ENCODE data around the gene RASSF3. TPM values are rescaled to one million over a fixed set of nuclear protein-coding genes. Genes with fewer than 3 reads are reported as not detected.

Gene RASSF3
- total RNA-seq, 1 donor from 2014 or later = 18.1 TPM

GRCh38 chr12:64722835-64723234, 112.5 kb downstream of the RASSF3 start:
- no peak for TF ChIP-seq CTCF (conservative IDR thresholded peaks at IDR 0.05)
- no peaks in the 10 kb centered on the region for H3K27me3 Mint-ChIP-seq (ENCODE audit: low read depth)
- H3K4me1 Mint-ChIP-seq = no peaks in the 10 kb centered on the region
- no peaks in the 10 kb centered on the region for H3K9me3 Mint-ChIP-seq
- DNase-seq (ENCODE audit: low read depth, low spot score) = no peak
- H3K27ac Mint-ChIP-seq (ENCODE audit: unreplicated experiment) = no peak overlapping the region
- no peak overlapping the region for H3K4me3 Mint-ChIP-seq
- H3K36me3 Mint-ChIP-seq (ENCODE audit: low read depth) = peaks cover 5% of the 10 kb centered on the region

- Mint-ChIP-seq H3K27me3 (ENCODE audit: low read depth) (no peaks in the 10 kb centered on the region), H3K9me3 (no peaks in the 10 kb centered on the region), H3K27ac (ENCODE audit: unreplicated experiment) (no peak overlapping the region), H3K4me1 (no peaks in the 10 kb centered on the region), H3K36me3 (ENCODE audit: low read depth) (peaks cover 5% of the 10 kb centered on the region), H3K4me3 (no peak overlapping the region)
- DNase-seq (ENCODE audit: low read depth, low spot score) = no peak
- TF ChIP-seq CTCF (conservative IDR thresholded peaks at IDR 0.05) = no peak
Observed at GRCh38 chr12:64723630-64724029, 113.3 kb downstream of the RASSF3 start.

- Mint-ChIP-seq H3K27me3 (ENCODE audit: low read depth) (no peaks in the 10 kb centered on the region), H3K4me1 (no peaks in the 10 kb centered on the region), H3K9me3 (no peaks in the 10 kb centered on the region), H3K27ac (ENCODE audit: unreplicated experiment) (no peak overlapping the region), H3K36me3 (ENCODE audit: low read depth) (peaks cover 5% of the 10 kb centered on the region), H3K4me3 (no peak overlapping the region)
- DNase-seq (ENCODE audit: low read depth, low spot score) = no peak
- TF ChIP-seq CTCF (conservative IDR thresholded peaks at IDR 0.05) = no peak
Observed at GRCh38 chr12:64724201-64724745, 114.0 kb downstream of the RASSF3 start.

GRCh38 chr12:64729909-64730587, 119.8 kb downstream of the RASSF3 start:
- DNase-seq (ENCODE audit: low read depth, low spot score) = no peak
- no peaks in the 10 kb centered on the region for H3K27me3 Mint-ChIP-seq (ENCODE audit: low read depth)
- H3K36me3 Mint-ChIP-seq (ENCODE audit: low read depth) = peaks cover 5% of the 10 kb centered on the region
- peaks cover 9% of the 10 kb centered on the region for H3K4me1 Mint-ChIP-seq
- H3K27ac Mint-ChIP-seq (ENCODE audit: unreplicated experiment) = no peak overlapping the region
- TF ChIP-seq CTCF (conservative IDR thresholded peaks at IDR 0.05) = no peak
- no peaks in the 10 kb centered on the region for H3K9me3 Mint-ChIP-seq
- no peak overlapping the region for H3K4me3 Mint-ChIP-seq

GRCh38 chr12:64730588-64730969, 120.3 kb downstream of the RASSF3 start:
- Mint-ChIP-seq H3K4me1 (peaks cover 9% of the 10 kb centered on the region), H3K27ac (ENCODE audit: unreplicated experiment) (no peak overlapping the region)

More at GRCh38 chr12:64730588-64730969, 120.3 kb downstream of the RASSF3 start:
- no peaks in the 10 kb centered on the region for H3K27me3 Mint-ChIP-seq (ENCODE audit: low read depth)
- H3K36me3 Mint-ChIP-seq (ENCODE audit: low read depth) = peaks cover 5% of the 10 kb centered on the region
- H3K4me3 Mint-ChIP-seq = no peak overlapping the region
- no peak for TF ChIP-seq CTCF (conservative IDR thresholded peaks at IDR 0.05)
- no peaks in the 10 kb centered on the region for H3K9me3 Mint-ChIP-seq
- DNase-seq (ENCODE audit: low read depth, low spot score) = no peak
